Trophoblast cell (in vitro differentiated cells and primary cell): Measurements from ENCODE around the gene FLVCR2.

Experiments
- DNase-seq, 2 donors: peaks; one replicate each; pipeline ENCODE4 v3.0.0-alpha.2; 2016
- H2AFZ ChIP-seq: 2 replicates; pipeline ENCODE4 v1.6.1; 2013; ENCODE audit warnings: low read length, moderate library complexity, mild to moderate bottlenecking; ENCODE audit not compliant: insufficient read depth, poor library complexity
- H2AK5ac ChIP-seq: 2 replicates; pipeline ENCODE4 v1.6.1; 2013; ENCODE audit warnings: mild to moderate bottlenecking, low read length
- H2BK120ac ChIP-seq: 2 replicates; pipeline ENCODE4 v1.6.1; 2013; ENCODE audit warnings: low read length, mild to moderate bottlenecking, moderate library complexity; ENCODE audit not compliant: insufficient read depth, poor library complexity
- H2BK12ac ChIP-seq: 2 replicates; pipeline ENCODE4 v1.6.1; 2013; ENCODE audit warnings: mild to moderate bottlenecking, low read length, moderate library complexity
- H2BK5ac ChIP-seq: 2 replicates; pipeline ENCODE4 v1.6.1; 2013; ENCODE audit warnings: low read length, low read depth, moderate library complexity, mild to moderate bottlenecking; ENCODE audit not compliant: poor library complexity
- H3K14ac ChIP-seq: 2 replicates; pipeline ENCODE4 v1.6.1; 2013; ENCODE audit warnings: mild to moderate bottlenecking, low read length
- H3K18ac ChIP-seq: 2 replicates; pipeline ENCODE4 v1.6.1; 2013; ENCODE audit warnings: mild to moderate bottlenecking, low read length
- H3K23ac ChIP-seq: 2 replicates; pipeline ENCODE4 v1.6.1; 2013; ENCODE audit warnings: low read length
- H3K27ac ChIP-seq: 2 replicates; pipeline ENCODE4 v1.5.1; 2013; ENCODE audit warnings: low read depth, mild to moderate bottlenecking, inconsistent platforms, low read length, moderate library complexity
- H3K27me3 ChIP-seq: 2 replicates; pipeline ENCODE4 v1.6.1; 2013; ENCODE audit warnings: inconsistent platforms, mild to moderate bottlenecking, low read length, moderate library complexity; ENCODE audit not compliant: insufficient read depth
- H3K36me3 ChIP-seq, 2 experiments: 1 replicate in 1 of 2; 2 replicates in 1 of 2; pipeline ENCODE4 v1.6.1; 2013; ENCODE audit warnings: low read length in 2 of 2, mild to moderate bottlenecking in 2 of 2, moderate library complexity in 1 of 2; ENCODE audit not compliant: insufficient read depth in 2 of 2, control insufficient read depth in 1 of 2
- H3K4ac ChIP-seq: 2 replicates; pipeline ENCODE4 v1.6.1; 2013; ENCODE audit warnings: low read depth, mild to moderate bottlenecking, low read length, moderate library complexity
- H3K4me1 ChIP-seq, 2 experiments: 1 replicate in 1 of 2; 2 replicates in 1 of 2; pipeline ENCODE4 v1.6.1; 2013; ENCODE audit warnings: low read length in 2 of 2, mild to moderate bottlenecking in 2 of 2, moderate library complexity in 1 of 2; ENCODE audit not compliant: insufficient read depth in 2 of 2, control insufficient read depth in 1 of 2
- H3K4me2 ChIP-seq: 2 replicates; pipeline ENCODE4 v1.6.1; 2013; ENCODE audit warnings: inconsistent platforms, mild to moderate bottlenecking, low read length, moderate library complexity
- H3K4me3 ChIP-seq: 2 replicates; pipeline ENCODE4 v1.5.1; 2013; ENCODE audit warnings: mild to moderate bottlenecking, low read depth, low read length, inconsistent platforms
- H3K79me1 ChIP-seq: one replicate; pipeline ENCODE4 v1.6.1; 2013; ENCODE audit warnings: low read length
- H3K79me2 ChIP-seq: 2 replicates; pipeline ENCODE4 v1.6.1; 2013; ENCODE audit warnings: low read length, mild to moderate bottlenecking; ENCODE audit not compliant: control insufficient read depth, insufficient read depth, poor library complexity
- H3K9ac ChIP-seq: 2 replicates; pipeline ENCODE4 v1.6.1; 2013; ENCODE audit warnings: mild to moderate bottlenecking, low read length
- H3K9me3 ChIP-seq: 2 replicates; pipeline ENCODE4 v1.6.1; 2013; ENCODE audit warnings: low read depth, mild to moderate bottlenecking, control low read depth, inconsistent platforms, low read length; ENCODE audit not compliant: insufficient read depth
- H4K12ac ChIP-seq: 2 replicates; pipeline ENCODE4 v1.6.1; 2013; ENCODE audit warnings: low read depth, mild to moderate bottlenecking, low read length, moderate library complexity
- H4K8ac ChIP-seq: 2 replicates; pipeline ENCODE4 v1.6.1; 2013; ENCODE audit warnings: low read depth, mild to moderate bottlenecking, low read length, moderate library complexity
- H4K91ac ChIP-seq: one replicate; pipeline ENCODE4 v1.6.1; 2013; ENCODE audit warnings: low read depth, mild to moderate bottlenecking, low read length, moderate library complexity
- WGBS: extraction: QIAGEN DNeasy Blood & Tissue Kit; methylation state at CpG from one replicate; pipeline ENCODE4 v1.1.7; 2013; ENCODE audit warnings: missing lambda C conversion rate; ENCODE audit not compliant: insufficient read length, insufficient coverage; ENCODE audit errors: extremely low coverage; 5-methylcytosine and 5-hydroxymethylcytosine counted together

FLVCR2 gene

GRCh38 chr14:75650253-75651058, 72.0 kb downstream of the FLVCR2 start:
- no peak overlapping the region for H2BK5ac ChIP-seq
- H3K9me3 ChIP-seq: no peaks in the 10 kb centered on the region
- H3K4me1 ChIP-seq: peaks cover 6 to 10% of the 10 kb centered on the region in 2 experiments
- H3K4me2 ChIP-seq: no peak overlapping the region
- H3K9ac ChIP-seq: no peak overlapping the region
- H3K4ac ChIP-seq: no peak overlapping the region
- no peak overlapping the region for H4K8ac ChIP-seq
- H2AFZ ChIP-seq: no peak overlapping the region
- peaks cover 24 to 35% of the 10 kb centered on the region in 2 experiments for H3K36me3 ChIP-seq
- no peak overlapping the region for H2AK5ac ChIP-seq
- H3K27me3 ChIP-seq: no peaks in the 10 kb centered on the region
- H3K23ac ChIP-seq: no peak overlapping the region
- peak in 1 of 2 donors; percentile 11 for DNase-seq
- H2BK12ac ChIP-seq: no peak overlapping the region
- H4K91ac ChIP-seq: no peak overlapping the region
- no peak overlapping the region for H3K27ac ChIP-seq
- no peak overlapping the region for H4K12ac ChIP-seq
- H3K79me2 ChIP-seq: no peaks in the 10 kb centered on the region
- no peaks in the 10 kb centered on the region for H3K79me1 ChIP-seq
- H3K14ac ChIP-seq: no peak overlapping the region
- WGBS: no CpG with 5 or more reads among the region's 5 CpGs
- H3K18ac ChIP-seq: no peak overlapping the region
- no peak overlapping the region for H3K4me3 ChIP-seq
- no peak overlapping the region for H2BK120ac ChIP-seq

- no peak overlapping the region for H3K4me3 ChIP-seq
- no peak overlapping the region for H4K8ac ChIP-seq
- H4K91ac ChIP-seq: no peak overlapping the region
- H3K14ac ChIP-seq: no peak overlapping the region
- H3K18ac ChIP-seq: no peak overlapping the region
- no peaks in the 10 kb centered on the region for H3K79me2 ChIP-seq
- H4K12ac ChIP-seq: no peak overlapping the region
- no peak overlapping the region for H3K9ac ChIP-seq
- H3K4ac ChIP-seq: no peak overlapping the region
- H3K27me3 ChIP-seq: no peaks in the 10 kb centered on the region
- H3K79me1 ChIP-seq: no peaks in the 10 kb centered on the region
- H2AK5ac ChIP-seq: no peak overlapping the region
- no peaks in the 10 kb centered on the region for H3K4me1 ChIP-seq
- no peak for DNase-seq
- no peak overlapping the region for H2AFZ ChIP-seq
- no peak overlapping the region for H3K27ac ChIP-seq
- H3K36me3 ChIP-seq: peaks cover 24 to 46% of the 10 kb centered on the region in 2 experiments
- H3K9me3 ChIP-seq: no peaks in the 10 kb centered on the region
- no peak overlapping the region for H2BK12ac ChIP-seq
- no peak overlapping the region for H2BK120ac ChIP-seq
- H3K23ac ChIP-seq: no peak overlapping the region
- WGBS: no CpG with 5 or more reads among the region's 1 CpG
- no peak overlapping the region for H2BK5ac ChIP-seq
- H3K4me2 ChIP-seq: no peak overlapping the region
Measured at GRCh38 chr14:75653563-75653962, 75.1 kb downstream of the FLVCR2 start.

DNA sequence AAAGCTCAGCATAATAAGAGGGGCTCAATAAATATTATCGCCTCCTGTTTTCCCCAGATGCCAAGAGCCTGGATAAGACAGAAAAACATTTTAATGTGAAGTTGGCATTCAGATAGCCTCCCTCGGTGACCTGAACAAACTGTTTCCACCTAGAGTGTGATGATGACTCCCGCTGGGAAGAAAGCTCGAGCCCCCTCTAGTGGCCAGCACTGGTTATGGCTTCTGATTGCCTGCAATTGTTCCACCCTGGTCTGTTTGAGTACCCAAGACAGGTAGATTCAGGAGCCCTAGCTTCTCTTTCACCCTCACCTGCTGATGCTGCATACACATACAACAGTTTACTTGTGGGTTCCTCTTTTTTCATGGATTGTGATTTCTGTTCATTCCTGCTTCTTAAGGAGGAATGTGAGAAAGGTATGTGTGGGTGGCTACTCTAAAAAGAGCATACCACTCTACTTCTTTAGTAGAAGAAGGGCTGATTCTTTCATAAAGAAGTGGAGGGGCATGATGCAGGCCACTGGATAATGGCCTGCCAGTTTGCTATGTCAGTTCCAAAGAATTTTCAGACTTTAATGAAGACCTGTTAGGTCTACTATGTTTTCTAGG, 75.8 kb downstream of the FLVCR2 start:
- H2BK12ac ChIP-seq: no peak overlapping the region
- peaks cover 24 to 46% of the 10 kb centered on the region in 2 experiments for H3K36me3 ChIP-seq
- no peak overlapping the region for H2AFZ ChIP-seq
- no CpG with 5 or more reads among the region's 4 CpGs for WGBS
- H2BK5ac ChIP-seq: no peak overlapping the region
- H3K23ac ChIP-seq: no peak overlapping the region
- H3K79me1 ChIP-seq: no peaks in the 10 kb centered on the region
- peaks cover 0 to under 1% of the 10 kb centered on the region in 2 experiments for H3K4me1 ChIP-seq
- no peak overlapping the region for H3K27ac ChIP-seq
- no peak overlapping the region for H3K9ac ChIP-seq
- no peak overlapping the region for H3K4me2 ChIP-seq
- H3K4ac ChIP-seq: no peak overlapping the region
- H3K9me3 ChIP-seq: no peaks in the 10 kb centered on the region
- H3K4me3 ChIP-seq: no peak overlapping the region
- H3K79me2 ChIP-seq: no peaks in the 10 kb centered on the region
- no peak overlapping the region for H4K91ac ChIP-seq
- H4K8ac ChIP-seq: no peak overlapping the region
- H3K27me3 ChIP-seq: no peaks in the 10 kb centered on the region
- H4K12ac ChIP-seq: no peak overlapping the region
- H2BK120ac ChIP-seq: no peak overlapping the region
- H3K18ac ChIP-seq: no peak overlapping the region
- peak; percentile 79 to 91 for DNase-seq
- H2AK5ac ChIP-seq: no peak overlapping the region
- H3K14ac ChIP-seq: no peak overlapping the region

DNA sequence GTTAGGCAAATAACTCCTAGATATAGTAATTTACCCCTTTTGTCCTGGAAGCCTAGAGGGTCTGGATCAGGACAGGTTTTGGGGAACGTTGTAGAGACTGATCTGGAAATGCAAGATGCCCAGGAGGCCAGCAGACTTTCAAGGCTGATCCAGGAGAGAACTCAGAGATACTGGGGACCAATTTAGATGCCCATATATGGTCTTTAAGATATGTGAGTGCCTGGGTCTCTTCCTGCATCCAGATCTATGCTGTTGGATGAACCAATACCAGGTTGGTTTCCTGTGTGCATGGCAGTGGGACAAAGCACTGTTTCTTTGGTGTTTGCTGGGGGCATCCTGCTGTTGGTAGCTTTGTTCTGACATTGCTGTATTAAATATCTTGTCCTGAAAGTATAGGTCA, 76.8 kb downstream of the FLVCR2 start:
- no peak overlapping the region for H3K4me3 ChIP-seq
- H3K9me3 ChIP-seq: no peaks in the 10 kb centered on the region
- H2BK120ac ChIP-seq: no peak overlapping the region
- no peak for DNase-seq
- no peak overlapping the region for H4K8ac ChIP-seq
- H3K27me3 ChIP-seq: no peaks in the 10 kb centered on the region
- no peak overlapping the region for H2BK12ac ChIP-seq
- H3K79me1 ChIP-seq: no peaks in the 10 kb centered on the region
- no peaks in the 10 kb centered on the region for H3K79me2 ChIP-seq
- no peak overlapping the region for H3K27ac ChIP-seq
- no peak overlapping the region for H4K12ac ChIP-seq
- H3K9ac ChIP-seq: no peak overlapping the region
- no peak overlapping the region for H3K4ac ChIP-seq
- no peak overlapping the region for H3K18ac ChIP-seq
- no peak overlapping the region for H2AFZ ChIP-seq
- H3K23ac ChIP-seq: no peak overlapping the region
- peaks cover 21 to 40% of the 10 kb centered on the region in 2 experiments for H3K36me3 ChIP-seq
- H4K91ac ChIP-seq: no peak overlapping the region
- no peak overlapping the region for H2BK5ac ChIP-seq
- no CpG with 5 or more reads among the region's 1 CpG for WGBS
- no peak overlapping the region for H2AK5ac ChIP-seq
- H3K4me2 ChIP-seq: no peak overlapping the region
- peaks cover 0 to 6% of the 10 kb centered on the region in 2 experiments for H3K4me1 ChIP-seq
- H3K14ac ChIP-seq: no peak overlapping the region
